NK-92 treated with Interleukin-12 subunit alpha and Interleukin-12 subunit beta, amount 100 ng/mL, for 24 hours (cell line): ENCODE results near the gene KRTAP10-12.
"Not testable (repeated sequence)": the region's sequence is repeated elsewhere in the genome, so short reads cannot be mapped to it uniquely, and the experiment has no call there.

Experiments used
- DNase-seq: peaks from one replicate; lab custom pipeline; 2025; lab: John Stamatoyannopoulos, UW

KRTAP10-12 gene, protein sequence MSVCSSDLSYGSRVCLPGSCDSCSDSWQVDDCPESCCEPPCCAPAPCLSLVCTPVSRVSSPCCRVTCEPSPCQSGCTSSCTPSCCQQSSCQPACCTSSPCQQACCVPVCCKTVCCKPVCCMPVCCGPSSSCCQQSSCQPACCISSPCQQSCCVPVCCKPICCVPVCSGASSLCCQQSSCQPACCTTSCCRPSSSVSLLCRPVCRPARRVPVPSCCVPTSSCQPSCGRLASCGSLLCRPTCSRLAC

GRCh38 chr21:44697172-44697810 lies at the start of gene KRTAP10-12:
TSS of gene KRTAP10-12 (plus strand) at chr21:44697172. CDS start at chr21:44697202, 30 bp downstream.
- not testable (repeated sequence) for DNase-seq

DNA sequence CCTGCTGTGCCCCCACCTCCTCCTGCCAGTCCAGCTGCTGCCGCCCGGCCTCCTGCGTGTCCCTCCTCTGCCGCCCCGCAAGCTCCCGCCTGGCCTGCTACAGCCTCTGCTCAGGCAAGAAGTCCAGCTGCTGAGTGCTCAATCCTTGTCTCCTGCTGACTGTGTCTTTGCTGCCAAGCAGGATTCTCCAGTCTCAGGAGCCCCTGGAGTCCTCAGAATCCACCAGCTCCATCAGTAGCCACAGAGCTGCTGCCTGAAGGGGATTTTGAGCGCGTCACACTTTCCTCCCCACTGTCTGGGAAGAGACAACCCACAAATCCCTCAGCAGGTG lies 49.8 kb upstream of the KRTAP10-12 start:
- DNase-seq = no peak

DNA sequence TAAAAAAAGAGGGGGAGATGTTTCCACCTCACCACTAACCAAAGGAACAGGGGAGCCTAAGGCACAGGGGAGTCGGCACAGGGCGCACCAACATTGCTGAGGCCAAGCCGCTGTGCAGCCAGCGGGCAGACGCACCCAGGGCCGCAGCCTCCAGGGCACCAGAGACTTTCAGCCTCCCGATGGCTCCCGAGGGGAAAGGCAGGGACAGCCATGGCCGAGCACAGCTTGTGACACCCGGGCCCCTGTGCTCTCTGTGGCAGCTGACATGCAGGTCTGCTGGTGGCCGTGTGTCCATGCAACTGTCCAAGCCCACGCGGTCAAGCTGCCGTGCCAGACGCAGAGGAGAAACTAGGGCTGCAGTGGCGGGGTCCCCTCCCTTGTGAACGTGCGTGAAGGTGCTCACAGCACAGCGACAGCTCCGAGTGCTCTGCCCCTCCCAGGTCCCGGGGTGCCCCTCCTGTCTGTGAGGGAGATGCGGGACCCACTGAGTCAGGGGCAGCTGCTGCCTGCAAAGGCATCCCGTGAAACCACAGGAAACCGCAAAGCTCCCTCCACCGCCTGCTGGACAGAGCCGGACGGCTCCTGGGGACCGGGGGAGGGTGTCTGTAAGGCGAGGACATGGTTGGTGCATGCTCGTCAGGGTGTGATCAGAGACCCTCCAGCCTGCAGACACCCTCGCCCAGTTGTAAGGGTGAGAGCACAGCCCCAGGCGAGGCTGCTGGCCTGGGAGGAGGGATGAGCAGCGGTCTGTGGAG lies 48.2 kb upstream of the KRTAP10-12 start:
- no peak for DNase-seq

DNA sequence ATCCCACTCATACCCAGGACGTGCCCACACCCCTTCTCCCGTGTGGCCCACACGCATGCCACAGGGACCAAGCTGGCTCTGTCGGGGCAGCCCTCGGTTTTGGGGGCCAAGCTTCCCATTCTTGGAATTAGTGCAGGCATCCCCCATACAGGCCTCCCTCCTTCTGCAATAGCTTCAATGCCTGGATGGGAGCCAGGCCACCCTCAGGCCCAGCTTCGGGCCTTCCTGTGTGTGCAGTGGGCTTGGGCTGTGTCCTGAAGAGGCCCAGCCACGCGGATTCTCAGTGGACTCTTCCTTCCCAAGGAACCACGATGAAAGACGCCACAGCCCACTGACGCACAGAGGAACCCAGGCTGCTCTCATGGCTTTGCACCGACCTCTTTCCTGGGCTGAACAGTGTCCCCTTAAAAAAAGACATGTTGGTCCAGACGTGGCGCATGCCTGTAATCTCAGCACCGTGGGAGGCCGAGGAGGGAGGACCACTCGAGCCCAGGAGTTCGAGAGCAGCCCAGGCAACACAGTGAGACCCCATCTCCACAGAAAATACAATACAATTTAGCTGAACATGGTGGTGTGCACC lies 47.4 kb upstream of the KRTAP10-12 start:
- no peak for DNase-seq

DNA sequence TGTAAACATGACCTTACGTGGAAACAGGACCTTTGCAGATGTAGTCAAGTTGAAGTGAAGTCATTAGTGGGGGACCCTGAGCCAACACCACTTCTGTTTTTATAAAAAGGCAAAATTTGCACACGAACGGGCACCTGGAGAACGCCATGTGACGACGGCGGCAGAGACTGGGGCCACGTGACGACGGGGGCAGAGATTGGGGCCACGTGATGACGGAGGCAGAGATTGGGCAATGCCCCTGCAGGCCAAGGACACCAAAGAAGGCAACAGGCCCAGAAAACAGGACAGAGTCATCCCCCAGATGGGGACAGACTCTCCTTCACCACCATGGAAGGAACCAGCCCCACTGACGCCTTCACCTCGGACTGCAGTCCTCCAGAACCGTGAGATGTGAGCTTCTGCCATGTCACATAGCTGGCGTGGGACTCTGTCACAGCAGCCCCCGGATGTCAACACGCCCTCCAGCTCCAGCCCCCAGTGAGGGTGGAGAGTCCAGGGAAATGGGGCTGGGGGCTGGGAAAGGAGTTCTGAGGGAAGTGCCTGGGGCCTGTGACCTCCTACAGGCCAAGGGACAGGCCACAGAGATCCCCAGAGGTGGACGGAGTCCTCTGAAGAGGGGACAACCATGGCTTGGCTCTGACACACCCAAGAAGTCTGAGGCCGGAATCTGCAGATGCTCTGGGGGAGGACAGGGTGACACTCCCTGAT lies 46.6 kb upstream of the KRTAP10-12 start:
- no peak for DNase-seq

DNA sequence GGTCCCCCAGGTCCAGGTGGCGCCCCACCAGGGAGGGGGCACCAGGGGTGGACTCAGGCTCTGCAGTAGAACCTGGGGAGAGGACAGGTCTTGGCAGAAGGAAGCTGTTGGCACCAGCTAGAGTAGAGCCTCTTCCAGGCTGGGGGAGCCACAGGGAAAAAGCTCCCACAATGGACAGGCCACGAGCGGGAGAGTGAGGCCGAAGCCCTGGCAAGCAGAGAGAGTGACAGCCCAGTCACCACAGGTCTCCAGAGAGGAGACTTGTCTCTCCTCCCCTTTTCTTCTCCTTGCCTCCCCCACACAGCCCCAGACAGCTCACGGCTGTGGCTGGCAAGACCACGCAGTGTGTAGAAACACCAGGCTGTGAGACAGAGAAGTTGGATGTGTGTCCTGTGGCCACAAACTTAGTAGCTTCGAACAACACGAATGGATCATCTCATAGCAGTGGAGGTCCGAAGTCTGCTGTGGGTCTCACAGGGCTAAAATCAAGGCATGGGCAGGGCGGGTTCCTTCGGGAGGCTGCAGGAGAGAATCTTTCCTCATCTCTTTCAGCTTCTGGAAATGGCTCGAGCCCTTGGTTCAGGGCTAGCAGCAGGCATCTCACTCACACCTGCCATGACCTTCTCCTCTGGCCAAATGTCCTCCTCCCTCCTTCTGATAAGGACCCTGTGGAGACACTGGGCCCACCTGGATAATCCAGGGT lies 45.8 kb upstream of the KRTAP10-12 start:
- DNase-seq = no peak

DNA sequence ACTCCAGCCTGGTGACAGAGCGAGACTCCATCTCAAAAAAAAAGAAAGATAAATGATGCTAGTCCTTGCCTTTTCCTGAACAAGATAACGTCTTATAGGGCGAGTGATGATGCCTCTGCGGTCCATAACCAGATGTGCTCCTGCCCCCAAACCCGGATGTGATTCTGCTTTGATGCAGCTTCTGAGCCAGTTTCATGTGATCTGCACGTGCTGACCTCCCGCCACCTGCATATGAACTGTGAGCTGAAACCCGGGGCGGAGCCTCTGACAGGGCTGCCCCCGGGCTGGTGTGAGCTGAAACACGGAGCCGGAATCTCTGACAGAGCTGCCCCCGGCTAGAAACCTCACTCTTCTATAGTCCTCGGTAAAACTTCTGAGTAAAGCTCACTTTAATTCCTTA lies 43.8 kb upstream of the KRTAP10-12 start:
- DNase-seq = no peak

- no peak for DNase-seq
Observed at GRCh38 chr21:44653656-44654575, 43.1 kb upstream of the KRTAP10-12 start.

- DNase-seq = no peak
Observed at GRCh38 chr21:44654576-44655175, 42.3 kb upstream of the KRTAP10-12 start, which contains the start of gene KRTAP12-4. TSS of gene KRTAP12-4 (minus strand) at chr21:44654659. CDS start at chr21:44654614, 45 bp downstream.

GRCh38 chr21:44656868-44657267 lies 40.1 kb upstream of the KRTAP10-12 start:
- DNase-seq = no peak

GRCh38 chr21:44657635-44658540 lies 39.1 kb upstream of the KRTAP10-12 start, which contains the start of gene KRTAP12-3:
TSS of gene KRTAP12-3 (plus strand) at chr21:44657932. CDS start at chr21:44657980, 48 bp downstream.
- DNase-seq = no peak

- no peak for DNase-seq
Observed at GRCh38 chr21:44658541-44658910, 38.4 kb upstream of the KRTAP10-12 start.

DNA sequence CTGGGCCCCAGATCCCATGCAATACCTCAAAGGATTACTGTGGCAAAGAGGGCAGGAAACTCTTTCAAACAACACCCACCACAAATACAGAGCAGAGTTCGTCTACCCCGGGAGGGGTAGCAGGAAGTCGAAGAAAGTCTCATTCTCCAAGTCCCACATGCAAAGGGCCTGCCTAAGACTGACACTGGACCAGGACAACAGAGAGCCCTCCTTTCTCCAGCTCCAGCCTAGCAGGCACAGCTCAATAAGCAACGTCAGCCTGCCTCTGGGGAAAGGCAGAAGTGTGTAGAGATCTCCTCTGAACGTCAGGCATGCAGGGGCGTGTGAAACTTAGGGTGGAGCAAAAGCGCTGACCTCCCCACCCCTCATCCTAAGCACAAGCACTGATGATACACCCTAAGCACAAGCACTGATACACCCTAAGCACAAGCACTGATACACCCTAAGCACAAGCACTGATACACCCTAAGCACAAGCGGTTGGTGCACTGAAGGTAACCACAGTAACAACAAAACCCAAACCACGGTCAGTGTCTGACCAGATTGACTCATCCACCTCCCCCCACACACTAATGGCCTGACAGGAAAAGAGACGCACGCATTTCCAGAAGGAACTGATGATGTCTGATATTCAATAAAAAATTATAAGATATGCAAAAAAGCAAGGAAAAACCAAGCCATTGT lies 37.9 kb upstream of the KRTAP10-12 start:
- DNase-seq = no peak

GRCh38 chr21:44661567-44661966 lies 35.4 kb upstream of the KRTAP10-12 start:
- not testable (repeated sequence) for DNase-seq

- no peak for DNase-seq
Observed at GRCh38 chr21:44664691-44665090, 32.3 kb upstream of the KRTAP10-12 start.

DNA sequence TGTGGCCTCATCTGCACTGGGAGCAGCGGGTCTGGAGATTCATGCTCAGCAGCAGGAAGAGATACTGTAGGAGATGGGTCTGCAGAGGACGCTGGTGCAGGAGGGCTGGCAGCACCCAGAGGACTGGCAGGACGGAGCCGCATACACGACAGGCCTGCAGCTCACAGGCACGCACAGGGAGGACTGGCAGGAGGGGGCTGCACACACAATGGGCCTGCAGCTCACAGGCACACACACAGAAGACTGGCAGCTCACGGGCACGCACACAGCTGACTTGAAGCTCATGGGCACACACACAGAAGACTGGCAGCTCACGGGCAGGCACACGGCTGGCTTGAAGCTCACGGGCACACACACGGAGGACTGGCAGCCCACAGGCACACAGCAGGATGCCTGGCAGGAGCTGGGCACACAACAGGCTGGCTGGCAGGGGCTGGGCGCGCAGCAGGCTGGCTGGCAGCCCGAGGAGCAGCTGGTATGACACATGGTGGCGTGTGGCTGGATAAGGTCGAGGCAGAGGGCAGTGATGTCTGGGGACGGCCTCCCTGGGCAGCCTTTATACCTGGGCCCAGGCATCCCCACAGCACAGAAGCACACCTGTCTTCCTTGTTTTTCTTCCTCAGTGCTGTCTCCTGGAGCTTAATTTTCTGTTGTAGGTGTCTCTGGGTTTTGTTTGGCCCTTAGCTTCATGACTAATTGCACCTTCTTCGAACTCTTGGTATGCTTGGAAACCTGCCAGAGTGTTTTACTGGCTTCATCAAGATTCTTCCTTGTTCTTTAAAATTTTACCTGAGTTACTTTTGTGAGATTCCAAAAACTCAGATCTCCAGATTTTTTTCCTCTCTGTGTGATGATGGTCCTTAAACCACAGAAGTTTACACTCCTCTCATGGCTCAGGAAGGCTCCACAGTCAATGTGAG lies 30.3 kb upstream of the KRTAP10-12 start, which contains the start of gene KRTAP12-2:
Gene KRTAP12-2, minus strand, starts transcription at position 527 of the 920 bp plus-strand sequence. Its CDS starts 41 bp downstream, at position 486.
- DNase-seq = no peak

GRCh38 chr21:44667612-44668011 lies 29.4 kb upstream of the KRTAP10-12 start:
- DNase-seq = no peak
